OCI-LY7 (cell line): ENCODE results near the gene GCH1. TPM values are rescaled to one million over a fixed set of nuclear protein-coding genes. Genes with fewer than 3 reads are reported as not detected.
A peak's percentile ranks its signal among the peaks of the same experiment; 100 is the strongest.

Experiments
- Bru-seq: library from RNA; stranded (reverse); fragments of 400-500 nt; gene quantifications from one replicate; lab custom pipeline; 2021; lab: Mats Ljungman, UMichigan
- BruChase-seq, 2 experiments: library from RNA; stranded (reverse); fragments of 400-500 nt; gene quantifications; one replicate each; lab custom pipeline; 2021; lab: Mats Ljungman, UMichigan
- BruUV-seq: library from RNA; stranded (reverse); fragments of 400-500 nt; replicated peaks from 2 replicates; lab custom pipeline; 2021; lab: Mats Ljungman, UMichigan
- CTCF ChIA-PET: fragments of 300-600 bp; sonication (Branson Sonifier 250); formaldehyde crosslinking; loops from one replicate; lab custom pipeline; 2022; ENCODE audit warnings: antibody characterized with exemption; ENCODE audit not compliant: unreplicated experiment; lab: Charles Lee
- POLR2A ChIA-PET: fragments of 300-600 bp; sonication (Branson Sonifier 250); formaldehyde crosslinking; loops from one replicate; lab custom pipeline; 2022; ENCODE audit warnings: antibody characterized with exemption; lab: Charles Lee
- DNase-seq: peaks from one replicate; pipeline ENCODE4 v3.0.0-alpha.2; 2015; ENCODE audit warnings: low spot score
- H2AFZ ChIP-seq: fragments of 200-600 bp; sonication (generic), shearing (Covaris generic); 2 replicates; pipeline ENCODE4 v1.6.1; 2014; ENCODE audit warnings: mild to moderate bottlenecking, antibody characterized with exemption, low read length, moderate library complexity
- H3K27ac ChIP-seq: fragments of 200-600 bp; sonication (generic); 2 replicates; pipeline ENCODE4 v1.5.1; 2014; ENCODE audit warnings: mixed run types, low read depth, mild to moderate bottlenecking, moderate library complexity, low read length, inconsistent platforms; ENCODE audit not compliant: poor library complexity, severe bottlenecking
- H3K36me3 ChIP-seq: fragments of 200-600 bp; sonication (generic); 2 replicates; pipeline ENCODE4 v1.6.1; 2014; ENCODE audit warnings: mild to moderate bottlenecking, antibody characterized with exemption, low read length, moderate library complexity, mixed read lengths; ENCODE audit not compliant: insufficient read depth
- H3K4me1 ChIP-seq: fragments of 200-600 bp; sonication (generic); 2 replicates; pipeline ENCODE4 v1.5.1; 2014; ENCODE audit warnings: mild to moderate bottlenecking, low read length; ENCODE audit not compliant: insufficient read depth, poor library complexity, severe bottlenecking
- H3K4me2 ChIP-seq: fragments of 200-600 bp; sonication (generic); 2 replicates; pipeline ENCODE4 v1.6.1; 2014; ENCODE audit warnings: mild to moderate bottlenecking, low read length
- H3K4me3 ChIP-seq: fragments of 200-600 bp; sonication (generic); 2 replicates; pipeline ENCODE4 v1.5.1; 2014; ENCODE audit warnings: mild to moderate bottlenecking, low read depth, low read length; ENCODE audit not compliant: poor library complexity, severe bottlenecking
- H3K79me2 ChIP-seq: fragments of 200-600 bp; sonication (generic); 2 replicates; pipeline ENCODE4 v1.6.1; 2016; ENCODE audit warnings: low read depth, mild to moderate bottlenecking, low read length, moderate library complexity, mixed read lengths; ENCODE audit not compliant: insufficient read depth
- H3K9me2 ChIP-seq: fragments of 200-600 bp; sonication (generic); 2 replicates; pipeline ENCODE4 v1.6.1; 2016; ENCODE audit warnings: mild to moderate bottlenecking, low read length, mixed read lengths; ENCODE audit not compliant: insufficient read depth
- H3K9me3 ChIP-seq: fragments of 200-600 bp; sonication (generic); 2 replicates; pipeline ENCODE4 v1.6.1; 2014; ENCODE audit warnings: mild to moderate bottlenecking, mixed run types, low read length, mixed read lengths
- H4K20me1 ChIP-seq: fragments of 200-600 bp; sonication (generic); 2 replicates; pipeline ENCODE4 v1.6.1; 2014; ENCODE audit warnings: mild to moderate bottlenecking, antibody characterized with exemption, low read length, moderate library complexity, mixed read lengths; ENCODE audit not compliant: insufficient read depth
- EZH2phosphoT487 ChIP-seq: fragments of 200-600 bp; sonication (generic); IDR thresholded peaks from 2 replicates; pipeline ENCODE4 v1.6.1; 2018; ENCODE audit warnings: low read depth, borderline replicate concordance, mild to moderate bottlenecking, mixed run types, antibody characterized with exemption, low read length, moderate library complexity, mixed read lengths
- intact Hi-C: fragments of 100-400 bp; cut with micrococcal nuclease; formaldehyde crosslinking; loops from one replicate; pipeline ENCODE4 v1.10.0; 2022; ENCODE audit not compliant: unreplicated experiment
- long read RNA-seq: library from polyadenylated mRNA; stranded (forward); transcript quantifications from one replicate; pipeline ENCODE4 v2.0.0, GENCODE V29; 2022
- total RNA-seq, 2 experiments: library from RNA; depleted of rRNA in 1 of 2; stranded (reverse); fragments of >200 nt in 1 of 2; shearing (Covaris generic) in 1 of 2; gene quantifications; 2 replicates each; pipeline ENCODE4 v1.2.3, GENCODE V29; 2014 to 2022
- TF ChIP-seq, protein P1 (sequence below): fragments of 200-600 bp; sonication (generic); conservative IDR thresholded peaks from 2 replicates; pipeline ENCODE4 v1.5.1; 2014; ENCODE audit warnings: mild to moderate bottlenecking, antibody characterized with exemption, low read length, moderate library complexity, mixed read lengths

Gene GCH1, protein sequence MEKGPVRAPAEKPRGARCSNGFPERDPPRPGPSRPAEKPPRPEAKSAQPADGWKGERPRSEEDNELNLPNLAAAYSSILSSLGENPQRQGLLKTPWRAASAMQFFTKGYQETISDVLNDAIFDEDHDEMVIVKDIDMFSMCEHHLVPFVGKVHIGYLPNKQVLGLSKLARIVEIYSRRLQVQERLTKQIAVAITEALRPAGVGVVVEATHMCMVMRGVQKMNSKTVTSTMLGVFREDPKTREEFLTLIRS
- 13.8 and 14.7 TPM in 2 replicates for total RNA-seq (2014; rRNA removed; shearing (Covaris generic))
- 22.0 and 22.5 TPM in 2 replicates for total RNA-seq (2022)
- percentile 62 among the genes with signal in this experiment for Bru-seq, nascent RNA
- percentile 58 among the genes with signal in this experiment for BruChase-seq, experiment 1, labeled RNA remaining after a 6-hour chase
- BruChase-seq, experiment 2, labeled RNA remaining after a 2-hour chase: percentile 65 among the genes with signal in this experiment
- long read RNA-seq, transcript GCH1-207 (6 exons, 2,923 nt): major isoform, 20 of 29 reads
- long read RNA-seq, partial matches to known transcripts: 1 of 29 reads
- long read RNA-seq, other reads (novel, unspliced or antisense): 8 of 29 reads

DNA sequence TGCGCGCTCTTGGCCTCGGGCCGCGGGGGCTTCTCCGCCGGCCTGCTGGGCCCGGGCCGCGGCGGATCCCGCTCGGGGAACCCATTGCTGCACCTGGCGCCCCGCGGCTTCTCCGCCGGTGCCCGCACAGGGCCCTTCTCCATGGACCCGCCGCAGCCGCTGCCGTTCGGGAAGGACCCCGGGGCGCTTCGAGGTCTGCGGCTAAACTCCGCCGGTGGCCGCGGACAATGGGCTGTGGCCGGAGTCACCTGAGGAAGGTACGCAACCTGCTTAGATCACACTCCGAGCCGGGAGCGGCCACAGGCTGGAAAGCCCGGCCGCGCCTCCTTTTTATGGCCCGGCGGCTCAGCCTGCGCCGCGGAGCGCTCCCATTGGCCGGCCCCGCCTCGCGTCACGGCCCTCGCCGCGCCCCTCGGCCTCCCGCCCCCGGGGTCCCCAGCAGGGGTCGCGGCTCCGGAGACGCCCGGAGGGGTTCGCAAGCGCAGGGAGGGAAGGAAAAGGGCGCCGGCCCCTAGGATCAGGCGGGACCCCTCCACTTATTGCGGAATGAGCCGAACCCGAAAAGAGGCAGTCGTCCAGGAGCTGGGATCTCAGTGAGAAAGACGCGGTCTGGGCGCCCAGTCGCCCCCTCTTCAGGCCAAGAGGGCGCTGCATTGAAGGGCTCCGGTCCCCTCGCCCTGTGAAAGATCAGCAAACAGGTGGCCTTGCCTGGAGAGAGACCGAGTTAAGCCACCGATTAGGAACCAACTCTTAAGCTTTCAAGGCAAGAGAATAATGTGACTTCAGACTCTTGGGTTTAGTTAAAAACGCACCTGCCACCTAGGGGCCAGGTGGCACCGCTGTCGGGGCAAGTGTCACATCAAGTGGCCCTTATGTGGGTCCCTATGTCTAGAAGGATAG lies at the start of gene GCH1:
TSS of gene GCH1 (minus strand) at position 306 of the 900 bp plus-strand sequence. CDS start at position 143, 163 bp downstream.
- TF ChIP-seq, protein P1, sequence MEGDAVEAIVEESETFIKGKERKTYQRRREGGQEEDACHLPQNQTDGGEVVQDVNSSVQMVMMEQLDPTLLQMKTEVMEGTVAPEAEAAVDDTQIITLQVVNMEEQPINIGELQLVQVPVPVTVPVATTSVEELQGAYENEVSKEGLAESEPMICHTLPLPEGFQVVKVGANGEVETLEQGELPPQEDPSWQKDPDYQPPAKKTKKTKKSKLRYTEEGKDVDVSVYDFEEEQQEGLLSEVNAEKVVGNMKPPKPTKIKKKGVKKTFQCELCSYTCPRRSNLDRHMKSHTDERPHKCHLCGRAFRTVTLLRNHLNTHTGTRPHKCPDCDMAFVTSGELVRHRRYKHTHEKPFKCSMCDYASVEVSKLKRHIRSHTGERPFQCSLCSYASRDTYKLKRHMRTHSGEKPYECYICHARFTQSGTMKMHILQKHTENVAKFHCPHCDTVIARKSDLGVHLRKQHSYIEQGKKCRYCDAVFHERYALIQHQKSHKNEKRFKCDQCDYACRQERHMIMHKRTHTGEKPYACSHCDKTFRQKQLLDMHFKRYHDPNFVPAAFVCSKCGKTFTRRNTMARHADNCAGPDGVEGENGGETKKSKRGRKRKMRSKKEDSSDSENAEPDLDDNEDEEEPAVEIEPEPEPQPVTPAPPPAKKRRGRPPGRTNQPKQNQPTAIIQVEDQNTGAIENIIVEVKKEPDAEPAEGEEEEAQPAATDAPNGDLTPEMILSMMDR: peak; percentile 82
- no peak for TF ChIP-seq EZH2phosphoT487
- ChIA-PET POLR2A (interaction anchor here (0.6 to 1.0 kb wide), 4 partner anchors 16 to 374 kb away, joined by 3 to 6 read pairs (median 3); no protein-coding TSS in a partner anchor), CTCF (no interaction called here)
- Histone ChIP-seq H3K79me2 (peaks cover 8% of the 10 kb centered on the region; the same call in 1 of the 2 replicates), H3K9me2 (no peaks in the 10 kb centered on the region), H3K36me3 (no peaks in the 10 kb centered on the region), H2AFZ (peak within 1 kb of the TSS; percentile 82), H3K4me3 (peak within 1 kb of the TSS; percentile 87), H3K4me1 (peaks cover 8% of the 10 kb centered on the region), H4K20me1 (no peaks in the 10 kb centered on the region), H3K27ac (peak within 1 kb of the TSS; percentile 46), H3K9me3 (no peaks in the 10 kb centered on the region), H3K4me2 (peak within 1 kb of the TSS; percentile 81)
- BruUV-seq: no TSS peak
- peak; percentile 86 for DNase-seq
- intact Hi-C loops: loop anchor here (5.0 kb wide), 2 partner anchors 335 to 370 kb away; partner anchors contain the start of genes FBXO34 and SAMD4A

DNA sequence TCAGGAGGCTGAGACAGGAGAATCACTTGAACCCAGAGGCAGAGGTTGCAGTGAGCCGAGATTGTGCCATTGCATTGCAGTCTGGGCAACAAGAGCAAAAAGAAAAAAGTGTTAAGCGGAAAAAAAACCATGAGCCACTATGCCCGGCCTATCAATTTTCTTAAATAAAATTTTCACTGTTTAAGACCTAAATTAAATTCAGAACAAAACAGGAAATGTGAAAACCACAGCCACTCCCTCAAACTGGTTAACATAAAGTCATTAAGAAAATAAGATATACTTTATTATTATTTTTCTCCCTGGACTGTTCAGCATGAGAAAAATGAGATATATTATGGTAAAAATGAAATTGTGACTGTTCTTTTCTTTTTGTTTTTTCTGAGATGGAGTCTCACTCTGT lies 44.6 kb upstream of the GCH1 start:
- Histone ChIP-seq H3K9me3 (no peaks in the 10 kb centered on the region), H3K79me2 (no peaks in the 10 kb centered on the region), H3K27ac (no peak overlapping the region), H3K4me3 (no peak overlapping the region), H2AFZ (no peak overlapping the region), H3K9me2 (no peaks in the 10 kb centered on the region), H4K20me1 (no peaks in the 10 kb centered on the region), H3K4me1 (no peaks in the 10 kb centered on the region), H3K4me2 (no peak overlapping the region), H3K36me3 (peaks cover 69% of the 10 kb centered on the region)
- no TSS peak for BruUV-seq
- TF ChIP-seq, protein P1: no peak
- TF ChIP-seq EZH2phosphoT487: no peak
- CTCF ChIA-PET: no interaction called here
- POLR2A ChIA-PET: no interaction called here
- no peak for DNase-seq
- intact Hi-C loops: no loop called here
